Neutrophil (primary cell): Measurements from ENCODE around the gene CSNK1D.

ENCODE experiments used
- H3K27ac ChIP-seq: fragments of 200-600 bp; sonication (generic); 2 replicates; pipeline ENCODE4 v1.5.1; 2016; ENCODE audit warnings: mild to moderate bottlenecking, moderate library complexity
- H3K27me3 ChIP-seq: fragments of 200-600 bp; sonication (generic); 2 replicates; pipeline ENCODE4 v1.6.0; 2016; ENCODE audit warnings: mild to moderate bottlenecking
- H3K36me3 ChIP-seq: fragments of 200-600 bp; sonication (generic); 2 replicates; pipeline ENCODE4 v1.5.1; 2017
- H3K4me1 ChIP-seq, 2 experiments: fragments of 200-600 bp in 1 of 2; sonication (generic) in 1 of 2; 1 replicate in 1 of 2; 2 replicates in 1 of 2; pipeline versions ENCODE4 v1.5.1 to v1.6.1; 2013 to 2016; ENCODE audit warnings: low read depth in 1 of 2, low read length in 1 of 2, mild to moderate bottlenecking in 1 of 2, moderate library complexity in 1 of 2; ENCODE audit not compliant: control insufficient read depth in 1 of 2, insufficient read depth in 1 of 2
- H3K4me3 ChIP-seq, 2 experiments: fragments of 200-600 bp in 1 of 2; sonication (generic) in 1 of 2; 1 replicate in 1 of 2; 2 replicates in 1 of 2; pipeline ENCODE4 v1.5.1; 2013 to 2016; ENCODE audit warnings: low read depth in 1 of 2, low read length in 1 of 2, mild to moderate bottlenecking in 1 of 2, moderate library complexity in 1 of 2
- H3K9me3 ChIP-seq: fragments of 200-600 bp; sonication (generic); 2 replicates; pipeline ENCODE4 v1.5.1; 2016
- CTCF ChIP-seq: fragments of 200-600 bp; sonication (generic); IDR thresholded peaks from 2 replicates; pipeline ENCODE4 v1.5.1; 2016; ENCODE audit warnings: antibody characterized with exemption

CSNK1D gene

GRCh38 chr17:82313195-82314011 is 39.9 kb upstream of the CSNK1D start:
- peaks cover 56% of the 10 kb centered on the region for H3K27me3 ChIP-seq
- H3K27ac ChIP-seq, result no peak overlapping the region
- no peaks in the 10 kb centered on the region for H3K9me3 ChIP-seq
- no peaks in the 10 kb centered on the region for H3K36me3 ChIP-seq
- no peak overlapping the region for H3K4me3 ChIP-seq
- peaks cover 8 to 21% of the 10 kb centered on the region in 2 experiments for H3K4me1 ChIP-seq
- TF ChIP-seq CTCF, result no peak

GRCh38 chr17:82311971-82312370 is 38.5 kb upstream of the CSNK1D start:
- Histone ChIP-seq H3K27me3 (peaks cover 48% of the 10 kb centered on the region), H3K4me3 (no peak overlapping the region), H3K4me1 (peaks cover 8 to 21% of the 10 kb centered on the region in 2 experiments), H3K9me3 (no peaks in the 10 kb centered on the region), H3K36me3 (no peaks in the 10 kb centered on the region), H3K27ac (no peak overlapping the region)
- no peak for TF ChIP-seq CTCF

- Histone ChIP-seq H3K27ac (no peak overlapping the region), H3K4me1 (peaks cover 7 to 16% of the 10 kb centered on the region in 2 experiments), H3K36me3 (no peaks in the 10 kb centered on the region), H3K4me3 (no peak overlapping the region), H3K27me3 (peaks cover 48% of the 10 kb centered on the region), H3K9me3 (no peaks in the 10 kb centered on the region)
- no peak for TF ChIP-seq CTCF
These were observed 37.4 kb upstream of the CSNK1D start for GRCh38 chr17:82310877-82311276.

- TF ChIP-seq CTCF, result no peak
- peaks cover 0 to 7% of the 10 kb centered on the region in 2 experiments for H3K4me1 ChIP-seq
- no peak overlapping the region for H3K27ac ChIP-seq
- H3K9me3 ChIP-seq, result no peaks in the 10 kb centered on the region
- no peaks in the 10 kb centered on the region for H3K36me3 ChIP-seq
- peaks cover 48% of the 10 kb centered on the region for H3K27me3 ChIP-seq
- no peak overlapping the region for H3K4me3 ChIP-seq
These were observed 36.4 kb upstream of the CSNK1D start for GRCh38 chr17:82309656-82310570.

- Histone ChIP-seq H3K4me1 (peaks cover 3 to 4% of the 10 kb centered on the region in 2 experiments), H3K27ac (no peak overlapping the region)
These were observed 32.3 kb upstream of the CSNK1D start for GRCh38 chr17:82305727-82306300.

More at GRCh38 chr17:82305727-82306300, 32.3 kb upstream of the CSNK1D start:
- Histone ChIP-seq H3K36me3 (no peaks in the 10 kb centered on the region), H3K9me3 (no peaks in the 10 kb centered on the region), H3K4me3 (no peak overlapping the region), H3K27me3 (peaks cover 74% of the 10 kb centered on the region)
- TF ChIP-seq CTCF, result no peak
